ENCODE results near the gene HSD17B1.

GRCh38 chr17:42578282-42578869 lies 25.7 kb downstream of the HSD17B1 start:
- no peak; the same call in 1 of the 2 replicates for TF ChIP-seq POLR2A (IDR thresholded peaks at IDR 0.05; ENCODE audit: low read depth, low read length)
- TF ChIP-seq POLR2AphosphoS5 (IDR thresholded peaks at IDR 0.05; ENCODE audit: low read depth, low read length) = no peak
- no peak for TF ChIP-seq TAF1 (IDR thresholded peaks at IDR 0.05; ENCODE audit: borderline replicate concordance, low read depth, low read length)
